Endothelial cell (in vitro differentiated cells): ENCODE measurements around the gene SOX6. TPM values are rescaled to one million over a fixed set of nuclear protein-coding genes. Genes with fewer than 3 reads are reported as not detected.

Experiments
- DNase-seq: peaks from one replicate; pipeline ENCODE4 v3.0.0; 2021; ENCODE audit warnings: low spot score
- H3K27ac Mint-ChIP-seq: one replicate; pipeline ENCODE4 v1.8.0; 2021; ENCODE audit warnings: mixed read lengths, inconsistent platforms; ENCODE audit not compliant: unreplicated experiment
- H3K27me3 Mint-ChIP-seq: one replicate; pipeline ENCODE4 v1.8.0; 2021; ENCODE audit warnings: mild to moderate bottlenecking, moderate library complexity, mixed read lengths, inconsistent platforms; ENCODE audit not compliant: unreplicated experiment
- H3K36me3 Mint-ChIP-seq: one replicate; pipeline ENCODE4 v1.8.0; 2021; ENCODE audit warnings: mild to moderate bottlenecking, low read depth, mixed read lengths, inconsistent platforms; ENCODE audit not compliant: unreplicated experiment
- H3K4me1 Mint-ChIP-seq: one replicate; pipeline ENCODE4 v1.8.0; 2021; ENCODE audit warnings: mild to moderate bottlenecking, mixed read lengths, inconsistent platforms; ENCODE audit not compliant: unreplicated experiment
- H3K4me3 Mint-ChIP-seq: one replicate; pipeline ENCODE4 v1.8.0; 2021; ENCODE audit warnings: mild to moderate bottlenecking, mixed read lengths, inconsistent platforms; ENCODE audit not compliant: unreplicated experiment
- H3K9me3 Mint-ChIP-seq: one replicate; pipeline ENCODE4 v1.8.0; 2021; ENCODE audit warnings: mixed read lengths, inconsistent platforms; ENCODE audit not compliant: unreplicated experiment
- total RNA-seq: library from RNA; stranded (reverse); fragmentation: NEBNext Ultra II Directional; extraction: Animal tissue kit (Norgen Biotek cat#: 25700); gene quantifications from one replicate; pipeline ENCODE4 v1.2.1, GENCODE V29; 2021; ENCODE audit not compliant: unreplicated experiment
- TF ChIP-seq, protein P1 (sequence below): fragments of 200-600 bp; sonication (generic); IDR thresholded peaks from one replicate; pipeline ENCODE4 v1.5.0; 2021; ENCODE audit warnings: antibody characterized with exemption; ENCODE audit not compliant: unreplicated experiment

Gene SOX6
- total RNA-seq, 1 donor from 2014 or later: 21.0 TPM

DNA sequence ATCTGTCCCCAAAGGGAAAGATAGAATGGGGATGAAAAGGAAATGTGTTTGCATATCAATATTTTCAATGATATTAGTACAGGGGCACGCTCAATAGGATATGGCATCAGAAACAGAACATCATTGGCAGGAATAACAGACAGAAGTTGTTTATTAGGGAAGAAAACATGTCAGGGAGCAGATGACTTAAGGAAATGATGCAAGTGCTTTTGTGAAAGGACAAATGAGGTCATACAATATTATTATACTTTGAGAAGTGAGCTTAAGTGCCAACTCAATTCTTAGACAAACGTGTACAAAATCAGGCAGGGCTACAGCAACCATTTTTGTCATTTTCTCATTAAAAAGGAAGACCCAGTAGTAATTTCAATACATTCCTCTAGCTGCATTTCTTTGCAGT lies 388.4 kb downstream of the SOX6 start:
- peaks cover 14% of the 10 kb centered on the region for H3K4me1 Mint-ChIP-seq

DNA sequence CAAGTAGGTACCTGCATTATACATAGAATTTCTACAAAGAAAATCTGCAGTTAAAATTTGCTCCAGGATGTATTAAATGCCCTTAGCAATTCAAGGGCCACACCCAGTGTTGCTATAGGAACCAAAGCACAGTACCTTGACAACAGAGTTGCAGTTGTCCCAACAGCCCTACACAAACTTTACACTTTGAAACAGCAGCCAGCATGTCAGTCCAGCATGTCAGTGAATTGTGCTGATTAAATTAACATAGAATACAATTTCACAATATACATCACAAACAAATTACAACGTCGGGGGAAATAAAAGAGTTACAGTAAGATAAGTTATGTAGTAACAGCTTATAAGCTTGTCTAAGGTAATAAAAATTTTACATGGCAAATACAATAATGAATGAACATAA lies 389.2 kb downstream of the SOX6 start:
- H3K36me3 Mint-ChIP-seq: peaks cover 6% of the 10 kb centered on the region
- peaks cover 18% of the 10 kb centered on the region for H3K4me1 Mint-ChIP-seq
- TF ChIP-seq, protein P1, sequence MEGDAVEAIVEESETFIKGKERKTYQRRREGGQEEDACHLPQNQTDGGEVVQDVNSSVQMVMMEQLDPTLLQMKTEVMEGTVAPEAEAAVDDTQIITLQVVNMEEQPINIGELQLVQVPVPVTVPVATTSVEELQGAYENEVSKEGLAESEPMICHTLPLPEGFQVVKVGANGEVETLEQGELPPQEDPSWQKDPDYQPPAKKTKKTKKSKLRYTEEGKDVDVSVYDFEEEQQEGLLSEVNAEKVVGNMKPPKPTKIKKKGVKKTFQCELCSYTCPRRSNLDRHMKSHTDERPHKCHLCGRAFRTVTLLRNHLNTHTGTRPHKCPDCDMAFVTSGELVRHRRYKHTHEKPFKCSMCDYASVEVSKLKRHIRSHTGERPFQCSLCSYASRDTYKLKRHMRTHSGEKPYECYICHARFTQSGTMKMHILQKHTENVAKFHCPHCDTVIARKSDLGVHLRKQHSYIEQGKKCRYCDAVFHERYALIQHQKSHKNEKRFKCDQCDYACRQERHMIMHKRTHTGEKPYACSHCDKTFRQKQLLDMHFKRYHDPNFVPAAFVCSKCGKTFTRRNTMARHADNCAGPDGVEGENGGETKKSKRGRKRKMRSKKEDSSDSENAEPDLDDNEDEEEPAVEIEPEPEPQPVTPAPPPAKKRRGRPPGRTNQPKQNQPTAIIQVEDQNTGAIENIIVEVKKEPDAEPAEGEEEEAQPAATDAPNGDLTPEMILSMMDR: no peak
- H3K27me3 Mint-ChIP-seq: peaks cover 6% of the 10 kb centered on the region
- H3K9me3 Mint-ChIP-seq: no peaks in the 10 kb centered on the region
- H3K4me3 Mint-ChIP-seq: no peak overlapping the region
- DNase-seq: no peak
- H3K27ac Mint-ChIP-seq: peak overlapping the region; percentile 61

More for the DNA sequence above, 388.4 kb downstream of the SOX6 start:
- TF ChIP-seq, protein P1: no peak
- H3K36me3 Mint-ChIP-seq: peaks cover 6% of the 10 kb centered on the region
- peaks cover 1% of the 10 kb centered on the region for H3K27me3 Mint-ChIP-seq
- H3K4me3 Mint-ChIP-seq: no peak overlapping the region
- H3K27ac Mint-ChIP-seq: peak overlapping the region; percentile 4
- DNase-seq: no peak
- H3K9me3 Mint-ChIP-seq: no peaks in the 10 kb centered on the region

DNA sequence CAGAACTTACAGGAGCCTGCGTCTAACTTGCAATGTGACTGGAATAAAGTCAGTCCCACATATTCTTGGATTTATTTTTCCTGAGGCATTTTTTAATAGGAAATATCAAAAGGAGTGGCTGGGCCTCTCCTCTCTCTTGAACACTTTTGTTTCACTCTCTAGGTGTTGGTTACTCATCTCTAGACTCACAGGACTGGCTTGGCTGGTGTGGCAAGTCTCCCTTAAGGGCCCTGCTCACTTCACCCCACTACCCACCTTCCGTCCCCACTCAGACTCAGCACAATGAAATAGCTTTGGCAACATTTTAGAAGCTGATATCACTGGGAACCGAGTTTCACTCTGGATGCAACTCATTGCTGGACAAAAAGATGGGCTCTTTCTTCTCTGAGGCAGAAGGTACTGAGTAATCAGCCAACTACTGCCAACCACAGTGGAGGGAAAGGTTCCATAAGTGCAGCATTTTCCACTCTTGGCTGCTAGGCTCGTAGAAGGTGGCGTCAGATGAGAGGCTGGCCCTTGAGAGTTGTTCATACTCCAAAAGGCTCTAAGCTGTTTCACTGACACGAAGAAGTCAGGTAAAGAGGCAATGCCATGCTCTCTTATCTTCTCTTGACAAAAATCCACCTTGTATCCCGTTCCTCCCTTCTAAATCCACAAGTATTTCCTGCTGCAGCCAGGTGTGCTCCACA lies 390.6 kb downstream of the SOX6 start:
- Mint-ChIP-seq H3K27me3 (peaks cover 6% of the 10 kb centered on the region), H3K4me3 (no peak overlapping the region), H3K4me1 (peaks cover 18% of the 10 kb centered on the region), H3K27ac (no peak overlapping the region), H3K9me3 (no peaks in the 10 kb centered on the region), H3K36me3 (peaks cover 6% of the 10 kb centered on the region)
- TF ChIP-seq, protein P1: no peak
- DNase-seq: no peak

DNA sequence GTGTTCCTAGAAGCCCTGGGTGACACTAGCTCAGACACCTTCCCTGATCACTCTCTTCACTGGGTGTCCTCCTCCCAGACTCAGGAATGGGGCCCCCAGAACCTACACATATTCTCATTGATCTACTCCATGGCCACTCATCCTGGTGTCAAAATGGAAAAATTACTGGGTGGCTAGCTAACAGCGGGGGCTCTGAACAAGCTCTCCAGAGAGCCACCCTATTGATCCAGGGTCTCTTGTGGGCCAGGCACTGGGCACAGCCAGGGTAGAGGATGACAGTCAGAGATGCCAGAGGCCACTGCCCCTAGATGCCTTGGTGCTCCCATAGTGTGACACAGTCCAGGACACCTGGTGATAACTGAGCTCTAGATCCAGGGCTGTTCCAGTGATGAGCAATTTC lies 393.1 kb downstream of the SOX6 start:
- no peak overlapping the region for H3K27ac Mint-ChIP-seq
- H3K27me3 Mint-ChIP-seq: peaks cover 6% of the 10 kb centered on the region
- H3K4me3 Mint-ChIP-seq: no peak overlapping the region

DNA sequence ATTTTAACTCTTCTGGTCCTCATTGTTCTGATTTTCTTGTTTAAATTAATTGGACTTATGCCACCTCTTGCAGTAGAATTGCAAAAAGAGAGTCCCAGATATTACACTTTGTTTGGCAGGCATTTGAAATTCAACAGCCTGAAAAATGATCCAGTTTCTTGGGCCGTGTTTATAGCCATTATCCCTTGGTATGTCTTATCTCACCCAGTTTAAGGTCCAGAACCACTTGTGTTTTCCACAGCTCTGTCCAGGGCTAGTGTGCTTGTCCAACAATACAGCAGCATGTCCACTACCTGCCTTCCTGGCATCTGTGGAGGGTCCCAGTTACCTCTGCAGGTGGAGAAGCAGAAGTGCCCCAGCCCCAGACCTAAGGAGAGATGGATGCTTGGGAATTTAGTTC lies 397.4 kb downstream of the SOX6 start:
- Mint-ChIP-seq H3K27me3 (peaks cover 6% of the 10 kb centered on the region), H3K4me3 (no peak overlapping the region), H3K36me3 (no peaks in the 10 kb centered on the region), H3K9me3 (no peaks in the 10 kb centered on the region), H3K4me1 (peaks cover 3% of the 10 kb centered on the region), H3K27ac (no peak overlapping the region)
- TF ChIP-seq, protein P1: no peak
- DNase-seq: no peak

More for the DNA sequence above, 393.1 kb downstream of the SOX6 start:
- H3K4me1 Mint-ChIP-seq: peaks cover 18% of the 10 kb centered on the region
- H3K36me3 Mint-ChIP-seq: peaks cover 6% of the 10 kb centered on the region
- no peaks in the 10 kb centered on the region for H3K9me3 Mint-ChIP-seq
- TF ChIP-seq, protein P1: no peak
- no peak for DNase-seq
